ENCODE measurements around the gene SIN3B.

The SIN3B gene

DNA sequence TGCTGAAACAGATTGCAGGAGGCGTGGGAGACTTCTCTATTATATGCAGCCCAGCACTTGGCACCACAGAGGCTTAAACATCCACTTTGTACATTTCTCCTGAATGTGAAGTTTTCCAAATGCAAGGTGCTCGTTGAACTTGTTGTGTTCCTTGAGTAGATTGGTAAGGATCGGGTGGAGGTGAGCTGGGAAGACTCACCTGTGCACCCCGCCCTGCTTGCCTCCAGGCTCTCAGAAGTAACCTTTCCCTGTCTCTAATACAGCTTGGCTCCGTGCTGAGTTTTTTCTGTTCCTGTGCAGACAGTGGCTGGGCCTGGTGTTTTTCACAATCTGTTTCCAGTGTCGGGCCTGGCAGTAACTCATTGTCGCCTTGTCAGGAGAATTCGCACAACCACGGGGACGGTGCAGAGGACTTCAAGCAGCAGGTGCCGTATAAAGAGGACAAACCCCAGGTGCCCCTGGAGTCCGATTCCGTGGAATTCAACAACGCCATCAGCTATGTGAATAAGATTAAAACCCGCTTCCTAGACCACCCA is 12.3 kb downstream of the SIN3B start:
- Mint-ChIP-seq H3K27me3 (no peaks in the 10 kb centered on the region), H3K9me3 (no peaks in the 10 kb centered on the region), H3K4me1 (peaks cover 14 to 17% of the 10 kb centered on the region in 2 donors), H3K4me3 (no peak overlapping the region), H3K36me3 (peaks cover 56 to 67% of the 10 kb centered on the region in 2 donors), H3K27ac (no peak overlapping the region)
- no peak for ATAC-seq (replicated peaks)
- DNase-seq = no peak

DNA sequence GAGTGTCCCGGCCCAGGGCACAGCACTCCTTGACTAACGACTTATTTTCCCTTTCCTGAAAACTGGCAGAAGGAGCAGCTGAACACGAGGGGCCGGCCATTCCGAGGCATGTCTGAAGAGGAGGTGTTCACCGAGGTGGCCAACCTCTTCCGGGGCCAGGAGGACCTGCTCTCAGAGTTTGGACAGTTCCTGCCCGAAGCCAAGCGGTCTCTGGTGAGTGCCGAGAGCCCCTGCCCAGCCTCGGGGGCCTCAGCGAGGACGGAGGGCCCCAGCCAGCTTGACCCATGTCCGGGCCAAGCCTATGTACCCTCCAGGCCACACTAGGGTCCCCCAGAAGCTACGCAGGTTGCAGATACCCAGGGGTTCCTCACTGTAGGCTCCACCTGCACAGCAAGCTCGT is 17.7 kb downstream of the SIN3B start:
- Mint-ChIP-seq H3K36me3 (peaks cover 48 to 70% of the 10 kb centered on the region in 2 donors), H3K4me1 (peaks cover 0 to 5% of the 10 kb centered on the region in 2 donors), H3K27ac (no peak overlapping the region), H3K9me3 (no peaks in the 10 kb centered on the region), H3K27me3 (no peaks in the 10 kb centered on the region), H3K4me3 (no peak overlapping the region)
- no peak for ATAC-seq (replicated peaks)
- no peak for DNase-seq

DNA sequence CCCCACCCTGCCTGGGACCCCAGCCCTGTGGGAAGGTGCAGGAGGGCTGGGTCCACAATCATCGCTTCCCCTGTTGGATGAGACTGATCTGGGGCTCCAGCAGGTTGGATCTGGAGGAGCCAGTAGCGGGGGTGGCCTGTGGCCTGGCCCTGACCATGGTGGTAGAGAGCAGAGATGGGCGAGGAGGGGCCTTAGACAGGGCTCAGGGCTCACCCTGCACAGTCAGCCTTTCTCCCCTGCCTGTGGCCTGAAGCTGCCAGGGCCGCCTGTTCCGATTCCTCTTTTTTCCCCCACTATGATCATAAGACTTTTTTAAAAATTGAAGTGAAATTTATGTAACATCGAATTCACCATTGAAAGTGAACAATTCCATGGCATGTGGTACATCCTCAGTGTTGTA is 18.2 kb downstream of the SIN3B start:
- H3K27ac Mint-ChIP-seq = peak overlapping the region; percentile 33
- no peak for DNase-seq

DNA sequence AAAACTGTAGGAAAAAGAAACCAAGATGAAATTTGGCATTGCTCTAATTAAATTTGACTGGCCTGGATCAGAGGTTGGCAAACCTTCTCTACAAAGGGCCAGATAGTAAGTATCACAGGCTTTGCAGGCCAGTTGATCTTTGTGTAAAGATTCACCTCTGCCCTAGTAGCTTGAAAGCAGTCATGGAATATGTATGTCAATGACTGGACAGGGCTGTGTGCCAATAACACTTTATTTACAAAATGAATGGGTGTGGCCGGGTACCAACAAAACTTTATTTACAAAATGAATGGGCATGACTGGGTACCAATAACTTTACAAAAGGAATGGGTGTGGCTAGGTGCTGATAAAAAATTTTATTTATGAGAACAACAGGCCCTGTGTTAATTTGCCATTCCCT is 20.0 kb downstream of the SIN3B start:
- Mint-ChIP-seq H3K9me3 (no peaks in the 10 kb centered on the region), H3K36me3 (peaks cover 56 to 74% of the 10 kb centered on the region in 2 donors), H3K4me1 (no peaks in the 10 kb centered on the region), H3K27me3 (no peaks in the 10 kb centered on the region), H3K27ac (no peak overlapping the region), H3K4me3 (no peak overlapping the region)
- no peak for DNase-seq
- no peak for ATAC-seq (replicated peaks)

More for the DNA sequence above, 18.2 kb downstream of the SIN3B start:
- Mint-ChIP-seq H3K4me1 (peaks cover 0 to 5% of the 10 kb centered on the region in 2 donors), H3K36me3 (peaks cover 52 to 73% of the 10 kb centered on the region in 2 donors), H3K9me3 (no peaks in the 10 kb centered on the region), H3K27me3 (no peaks in the 10 kb centered on the region), H3K4me3 (no peak overlapping the region)
- ATAC-seq (replicated peaks) = no peak

DNA sequence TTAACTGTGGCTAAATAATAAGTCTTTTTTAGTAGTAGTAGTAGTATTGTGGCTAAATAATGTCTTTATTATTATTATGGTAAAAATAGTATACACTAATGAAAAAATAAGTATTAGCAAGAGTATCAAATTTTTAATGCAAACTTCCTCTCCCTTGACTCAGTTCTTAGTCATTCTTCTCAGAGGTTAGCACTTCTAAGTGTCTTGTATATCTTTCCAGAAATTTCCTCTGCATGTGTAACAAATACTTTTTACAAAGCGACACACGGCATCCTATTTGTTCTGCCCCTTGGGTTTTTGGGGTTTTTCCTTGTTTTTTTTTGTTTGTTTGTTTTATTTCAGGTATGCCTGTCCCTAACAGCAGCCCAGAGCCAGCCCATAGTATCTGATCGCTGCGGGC is 20.9 kb downstream of the SIN3B start:
- DNase-seq = no peak
- Mint-ChIP-seq H3K4me1 (no peaks in the 10 kb centered on the region), H3K4me3 (no peak overlapping the region), H3K9me3 (no peaks in the 10 kb centered on the region), H3K27ac (no peak overlapping the region), H3K36me3 (peaks cover 57 to 74% of the 10 kb centered on the region in 2 donors), H3K27me3 (no peaks in the 10 kb centered on the region)
- no peak for ATAC-seq (replicated peaks)

DNA sequence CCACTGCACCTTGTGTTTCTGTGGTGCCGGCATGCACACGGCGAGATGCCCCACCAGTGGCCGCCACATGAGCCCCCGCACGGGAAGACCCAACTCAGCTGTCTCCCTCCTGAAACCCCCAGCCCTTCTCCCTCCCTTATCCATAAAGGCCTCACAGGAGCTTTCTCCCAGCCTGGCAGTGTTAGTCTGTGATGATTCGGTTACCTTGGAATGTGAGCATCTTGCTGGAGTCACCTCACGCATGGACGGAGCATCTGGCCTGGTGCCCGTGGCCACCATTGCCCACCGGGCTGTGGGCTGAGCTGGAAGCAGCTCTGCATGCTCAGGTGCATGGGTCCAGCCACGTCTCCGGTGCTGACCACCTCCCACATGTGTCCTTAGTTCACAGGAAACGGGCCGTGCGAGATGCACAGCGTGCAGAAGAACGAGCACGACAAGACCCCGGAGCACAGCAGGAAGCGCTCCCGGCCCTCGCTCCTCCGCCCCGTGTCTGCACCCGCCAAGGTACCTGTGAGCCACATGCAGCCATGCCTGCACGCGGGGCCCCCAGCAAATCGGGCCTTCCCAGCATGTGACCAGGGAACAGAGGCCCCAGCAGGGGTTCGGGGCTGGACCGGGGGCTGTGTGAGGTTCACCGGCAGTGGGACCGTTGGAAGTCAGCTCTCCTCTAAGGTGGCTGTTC is 22.0 kb downstream of the SIN3B start:
- H3K9me3 Mint-ChIP-seq = no peaks in the 10 kb centered on the region
- DNase-seq (no peak), ATAC-seq (replicated peaks) (no peak)
- H3K27me3 Mint-ChIP-seq = no peaks in the 10 kb centered on the region
- H3K36me3 Mint-ChIP-seq = peaks cover 54 to 72% of the 10 kb centered on the region in 2 donors
- H3K4me3 Mint-ChIP-seq = no peak overlapping the region
- H3K27ac Mint-ChIP-seq = no peak overlapping the region
- H3K4me1 Mint-ChIP-seq = no peaks in the 10 kb centered on the region

DNA sequence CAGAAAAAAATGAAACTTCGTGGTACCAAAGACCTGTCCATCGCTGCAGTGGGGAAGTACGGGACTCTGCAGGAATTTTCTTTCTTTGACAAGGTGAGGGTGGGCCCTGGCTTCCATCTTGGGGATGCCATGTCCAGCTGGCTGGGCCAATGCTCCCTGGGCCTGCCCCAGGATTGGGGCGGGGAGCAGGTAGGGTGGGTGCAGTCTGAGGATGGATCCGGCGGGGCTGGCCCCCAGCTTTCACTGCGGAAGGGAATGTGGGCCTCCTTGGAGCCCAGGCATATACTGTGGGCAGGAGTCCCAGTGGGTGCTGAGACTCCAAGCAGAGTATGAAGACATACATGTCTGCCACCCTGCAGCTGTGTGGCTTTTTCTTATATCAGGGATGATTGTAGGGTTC is 23.9 kb downstream of the SIN3B start:
- Mint-ChIP-seq H3K27me3 (no peaks in the 10 kb centered on the region), H3K27ac (no peak overlapping the region), H3K4me1 (no peaks in the 10 kb centered on the region), H3K9me3 (no peaks in the 10 kb centered on the region), H3K4me3 (no peak overlapping the region), H3K36me3 (peaks cover 51 to 63% of the 10 kb centered on the region in 2 donors)
- ATAC-seq (replicated peaks) (no peak), DNase-seq (no peak)

DNA sequence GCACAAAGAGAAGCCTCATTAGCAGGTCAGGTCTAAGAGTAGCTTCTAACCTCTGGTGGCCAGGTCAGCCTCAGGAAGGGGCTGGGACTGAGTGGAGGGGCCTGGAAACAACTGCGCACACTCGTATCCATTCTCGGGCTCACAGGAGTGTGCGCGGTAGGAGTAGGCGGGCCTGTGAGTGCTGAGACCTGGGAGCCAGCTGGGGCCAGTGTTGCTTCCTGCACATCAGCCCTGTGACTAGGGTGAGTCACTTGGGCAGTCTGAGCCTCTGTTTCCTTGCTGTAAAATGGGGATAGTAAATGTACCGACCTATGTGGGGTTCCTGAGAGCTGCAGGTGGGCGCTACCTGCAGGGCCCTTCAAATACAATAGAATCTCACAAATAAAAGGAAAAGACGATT is 26.9 kb downstream of the SIN3B start:
- no peak overlapping the region for H3K27ac Mint-ChIP-seq
- ATAC-seq (replicated peaks) (no peak), DNase-seq (no peak)
- no peaks in the 10 kb centered on the region for H3K4me1 Mint-ChIP-seq
- no peaks in the 10 kb centered on the region for H3K27me3 Mint-ChIP-seq
- H3K36me3 Mint-ChIP-seq = peaks cover 51 to 65% of the 10 kb centered on the region in 2 donors
- H3K9me3 Mint-ChIP-seq = no peaks in the 10 kb centered on the region
- no peak overlapping the region for H3K4me3 Mint-ChIP-seq

DNA sequence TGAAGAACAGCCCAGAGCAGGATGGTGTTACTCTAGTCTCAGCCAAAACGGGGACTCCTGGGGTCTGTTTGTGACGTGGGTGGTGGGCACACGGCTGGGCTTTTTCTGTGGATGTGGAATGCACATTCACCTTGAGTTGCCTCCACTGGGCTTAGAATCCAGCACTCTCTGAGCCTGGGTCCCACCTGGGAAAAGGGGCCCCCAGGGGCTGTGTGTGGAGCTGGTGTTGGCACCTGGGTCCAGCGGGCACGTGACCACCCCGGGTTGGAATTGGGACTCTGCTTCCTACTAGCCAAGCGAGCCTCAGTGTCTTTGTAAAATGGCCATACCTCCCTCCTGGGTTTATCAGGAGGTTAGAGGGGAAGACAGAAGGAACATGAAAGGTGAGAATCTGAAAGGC is 30.4 kb downstream of the SIN3B start:
- Mint-ChIP-seq H3K27ac (no peak overlapping the region), H3K27me3 (no peaks in the 10 kb centered on the region), H3K4me1 (peaks cover 5 to 7% of the 10 kb centered on the region in 2 donors), H3K36me3 (peaks cover 37 to 56% of the 10 kb centered on the region in 2 donors), H3K9me3 (no peaks in the 10 kb centered on the region), H3K4me3 (no peak overlapping the region)
- ATAC-seq (replicated peaks) (no peak), DNase-seq (no peak)

DNA sequence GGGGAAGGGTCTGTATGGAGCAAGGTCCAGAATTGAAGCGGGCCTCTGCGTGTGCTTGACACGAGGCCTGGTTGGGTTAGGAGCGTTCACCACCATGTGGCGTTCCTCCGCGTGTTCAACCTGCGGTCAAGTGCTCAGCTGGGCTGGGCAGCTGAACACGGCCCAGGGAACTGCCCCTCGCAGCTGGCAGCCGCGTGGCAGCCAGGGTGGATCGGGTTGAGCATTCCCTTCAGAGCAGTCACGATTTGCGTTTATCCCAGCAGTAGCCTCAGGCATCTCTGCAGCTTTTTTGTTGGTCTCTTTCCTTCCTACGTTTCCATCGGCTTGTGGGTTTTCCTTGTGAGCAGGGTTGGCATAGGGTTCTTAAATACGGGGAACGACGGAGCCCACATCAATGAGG is 30.9 kb downstream of the SIN3B start:
- peaks cover 32 to 51% of the 10 kb centered on the region in 2 donors for H3K36me3 Mint-ChIP-seq
- H3K9me3 Mint-ChIP-seq = no peaks in the 10 kb centered on the region
- no peak overlapping the region for H3K4me3 Mint-ChIP-seq
- DNase-seq = no peak
- H3K27ac Mint-ChIP-seq = no peak overlapping the region
- peaks cover 5 to 7% of the 10 kb centered on the region in 2 donors for H3K4me1 Mint-ChIP-seq
- ATAC-seq (replicated peaks) = no peak
- no peaks in the 10 kb centered on the region for H3K27me3 Mint-ChIP-seq

DNA sequence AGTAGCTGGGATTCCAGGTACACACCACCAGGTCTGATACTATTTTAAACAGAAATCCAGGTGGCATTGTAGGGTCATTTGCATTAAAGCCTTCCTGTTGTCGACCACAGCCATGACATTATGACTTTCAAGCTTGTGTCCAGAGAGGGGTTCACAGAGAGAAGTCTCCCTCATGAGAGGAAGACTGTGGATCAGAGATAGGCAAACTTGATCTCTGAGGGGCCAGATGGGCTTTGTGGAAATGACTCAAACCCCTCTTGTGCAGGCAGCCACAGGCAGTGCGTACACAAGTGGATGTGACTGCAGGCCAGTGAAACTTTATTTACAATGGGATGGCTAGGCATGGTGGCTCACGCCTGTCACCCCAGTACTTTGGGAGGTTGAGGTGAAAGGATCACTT is 31.8 kb downstream of the SIN3B start:
- Mint-ChIP-seq H3K4me3 (no peak overlapping the region), H3K36me3 (peaks cover 35 to 58% of the 10 kb centered on the region in 2 donors), H3K27ac (peak overlapping the region; percentile 14), H3K27me3 (no peaks in the 10 kb centered on the region), H3K4me1 (peaks cover 5 to 7% of the 10 kb centered on the region in 2 donors), H3K9me3 (no peaks in the 10 kb centered on the region)
- DNase-seq (no peak), ATAC-seq (replicated peaks) (no peak)

DNA sequence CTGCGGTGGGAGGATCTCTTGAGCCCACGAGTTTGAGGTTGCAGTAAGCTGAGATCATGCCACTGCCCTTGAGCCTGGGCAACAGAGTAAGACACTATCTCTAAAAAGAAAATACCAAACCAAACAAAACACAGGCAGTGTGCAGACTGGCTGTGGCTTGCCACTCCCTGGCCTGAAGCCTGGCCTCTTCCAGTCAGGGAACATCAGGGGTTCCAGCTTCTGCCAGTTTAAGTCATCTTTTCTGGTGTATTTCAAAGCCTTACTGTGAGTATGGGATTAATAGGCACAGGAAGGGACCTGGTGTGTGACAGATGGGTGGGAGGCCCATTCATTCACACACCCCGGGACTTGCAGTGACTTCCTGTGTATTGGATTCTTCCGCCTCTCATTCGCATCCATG is 32.6 kb downstream of the SIN3B start:
- no peak for DNase-seq
- H3K4me3 Mint-ChIP-seq = no peak overlapping the region
- no peak overlapping the region for H3K27ac Mint-ChIP-seq
- H3K27me3 Mint-ChIP-seq = no peaks in the 10 kb centered on the region
- no peaks in the 10 kb centered on the region for H3K9me3 Mint-ChIP-seq
- ATAC-seq (replicated peaks) = no peak
- peaks cover 35 to 61% of the 10 kb centered on the region in 2 donors for H3K36me3 Mint-ChIP-seq
- H3K4me1 Mint-ChIP-seq = peaks cover 5 to 7% of the 10 kb centered on the region in 2 donors

DNA sequence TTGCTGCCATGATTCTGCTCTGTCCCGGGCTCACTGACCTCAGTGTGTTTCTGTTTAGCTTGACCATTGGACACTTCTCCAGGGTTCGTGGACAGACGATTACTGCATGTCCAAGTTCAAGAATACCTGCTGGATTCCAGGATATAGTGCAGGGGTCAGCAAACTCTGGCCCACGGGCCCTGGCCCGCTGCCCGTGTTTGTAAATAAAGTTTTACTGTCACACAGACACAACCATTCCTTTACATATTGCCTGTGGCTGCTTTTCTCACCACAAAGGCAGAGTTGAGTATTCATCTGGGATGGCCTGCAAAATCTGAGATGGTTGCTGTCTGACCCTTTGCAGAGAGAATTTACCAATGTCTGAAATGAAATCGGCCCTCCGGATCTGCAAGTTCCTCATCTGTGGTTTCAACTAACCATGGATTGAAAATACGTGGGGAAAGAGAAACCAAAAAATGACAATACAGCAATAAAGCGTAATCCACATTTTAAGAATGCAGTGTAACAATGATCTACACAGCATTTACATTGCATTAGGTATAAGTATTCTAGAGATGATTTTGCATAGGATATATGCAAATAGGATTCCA is 33.7 kb downstream of the SIN3B start:
- H3K4me3 Mint-ChIP-seq = no peak overlapping the region
- H3K4me1 Mint-ChIP-seq = peaks cover 5 to 7% of the 10 kb centered on the region in 2 donors
- ATAC-seq (replicated peaks) (peak in 1 of 2 donors; percentile 25), DNase-seq (no peak)
- no peaks in the 10 kb centered on the region for H3K27me3 Mint-ChIP-seq
- no peak overlapping the region for H3K27ac Mint-ChIP-seq
- H3K36me3 Mint-ChIP-seq = peaks cover 38 to 64% of the 10 kb centered on the region in 2 donors
- H3K9me3 Mint-ChIP-seq = no peaks in the 10 kb centered on the region

DNA sequence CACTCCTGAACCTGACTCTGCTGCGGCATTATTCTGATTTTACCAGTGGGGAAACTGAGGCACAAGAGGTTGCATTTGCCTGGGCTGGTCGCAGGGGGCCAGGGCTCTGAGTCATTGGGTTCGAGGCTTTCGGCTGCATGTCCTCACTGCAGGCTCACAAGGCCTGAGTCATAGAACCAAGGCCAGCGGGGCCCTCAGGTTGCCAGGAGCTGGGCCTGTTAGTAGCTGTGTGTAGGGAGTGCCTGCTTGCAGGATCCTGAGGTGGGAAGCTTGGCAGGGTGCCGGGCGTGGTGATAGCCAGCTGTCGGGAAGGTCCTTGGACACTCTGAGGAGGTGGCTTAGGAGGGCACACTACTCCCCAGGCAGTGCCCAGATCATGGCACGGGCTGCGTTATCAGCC is 38.0 kb downstream of the SIN3B start:
- Mint-ChIP-seq H3K36me3 (peaks cover 35 to 65% of the 10 kb centered on the region in 2 donors), H3K27me3 (no peaks in the 10 kb centered on the region), H3K27ac (no peak overlapping the region), H3K4me3 (no peak overlapping the region), H3K4me1 (peaks cover 7 to 8% of the 10 kb centered on the region in 2 donors), H3K9me3 (no peaks in the 10 kb centered on the region)
- DNase-seq = no peak
- ATAC-seq (replicated peaks) = no peak

Measured in stimulated activated naive B cell treated with anti-CD40 and anti-IgM and Interleukin-4, amounts not matched to agents 10 μg/mL and 1 μg/mL and 100 μg/mL, for 72 hours (primary cell).